ENCODE data around the gene APOB. TPM values are rescaled to one million over a fixed set of nuclear protein-coding genes. Genes with fewer than 3 reads are reported as not detected.

The APOB gene
- total and polyA plus RNA-seq, 2 of the 13 experiments (the other 11 are each of a cell fraction or from before 2014, with no cell fraction given) = 1,569 to 2,515 TPM

- TF ChIP-seq ZNF143 (CRISPR knock-in tag; IDR thresholded peaks at IDR 0.05) (no peak), MBD4 (IDR thresholded peaks at IDR 0.05; ENCODE audit: borderline replicate concordance, low read length) (no peak), ZUFSP (CRISPR knock-in tag; IDR thresholded peaks at IDR 0.05; ENCODE audit: borderline replicate concordance) (no peak), YY1 (IDR thresholded peaks at IDR 0.05; ENCODE audit: insufficient read depth, insufficient replicate concordance, low read depth, low read length) (no peak), ZBTB20 (CRISPR knock-in tag; IDR thresholded peaks at IDR 0.05; ENCODE audit: borderline replicate concordance, low read depth) (0 out of 2 replicates have a peak, but pooled peaks have one; percentile 28), ELK4 (CRISPR knock-in tag; IDR thresholded peaks at IDR 0.05; ENCODE audit: borderline replicate concordance) (no peak), MAFF (IDR thresholded peaks at IDR 0.05; ENCODE audit: low read depth, low read length) (no peak), XRCC5 (optimal IDR thresholded peaks at IDR 0.05; ENCODE audit: low read length) (peak; percentile 26), ZNF841 (CRISPR knock-in tag; IDR thresholded peaks at IDR 0.05; ENCODE audit: borderline replicate concordance) (no peak), ZNF615 (CRISPR knock-in tag; IDR thresholded peaks at IDR 0.05; ENCODE audit: borderline replicate concordance) (no peak), MED1 (CRISPR knock-in tag; IDR thresholded peaks at IDR 0.05) (peak; percentile 85), ZNF703 (CRISPR knock-in tag; IDR thresholded peaks at IDR 0.05; ENCODE audit: borderline replicate concordance) (no peak), ZBTB33 (CRISPR knock-in tag; IDR thresholded peaks at IDR 0.05) (peak; percentile 62), ZNF891 (CRISPR knock-in tag; IDR thresholded peaks at IDR 0.05) (no peak), HIVEP1 (CRISPR knock-in tag; IDR thresholded peaks at IDR 0.05) (no peak), MATR3 (CRISPR knock-in tag; IDR thresholded peaks at IDR 0.05) (no peak), SIN3A (IDR thresholded peaks at IDR 0.05; ENCODE audit: borderline replicate concordance, low read depth, low read length) (no peak), RARA (CRISPR knock-in tag; IDR thresholded peaks at IDR 0.05) (peak; percentile 39; the same call in 1 of the 2 replicates), ZSCAN21 (CRISPR knock-in tag; IDR thresholded peaks at IDR 0.05; ENCODE audit: borderline replicate concordance) (no peak)
Measured at GRCh38 chr2:21072477-21073242, 28.8 kb upstream of the APOB start (continued).

Data from HepG2 (cell line).